CD14-positive monocyte (primary cell): ENCODE measurements around the gene GDF11. TPM values are rescaled to one million over a fixed set of nuclear protein-coding genes. Genes with fewer than 3 reads are reported as not detected.
A peak's percentile ranks its signal among the peaks of the same experiment; 100 is the strongest.

Experiments
- DNase-seq, 3 donors: peaks; one replicate each; pipeline ENCODE4 v3.0.0-alpha.2; 2011 to 2022
- H2AFZ ChIP-seq: 2 replicates; pipeline ENCODE4 v1.6.0; 2012; ENCODE audit warnings: mild to moderate bottlenecking, low read depth, low read length, inconsistent platforms; ENCODE audit not compliant: insufficient read depth, poor library complexity, severe bottlenecking
- H3K27ac ChIP-seq, 2 donors: 1 replicate in 1 of 2; 2 replicates in 1 of 2; pipeline ENCODE4 v1.5.1; 2012 to 2013; ENCODE audit warnings: low read length in 2 of 2, control low read depth in 1 of 2, inconsistent platforms in 1 of 2, low read depth in 1 of 2, mild to moderate bottlenecking in 1 of 2
- H3K27me3 ChIP-seq, 2 donors: one replicate each; pipeline versions ENCODE4 v1.6.0 to v1.6.1; 2011 to 2013; ENCODE audit warnings: low read length in 2 of 2; ENCODE audit not compliant: control insufficient read depth in 2 of 2, insufficient read depth in 2 of 2
- H3K36me3 ChIP-seq, 2 donors: replicated peaks in 1 of 2; 1 replicate in 1 of 2; 2 replicates in 1 of 2; pipeline versions ENCODE4 v1.5.1 to v1.6.1; 2012 to 2013; ENCODE audit warnings: low read length in 2 of 2, control low read depth in 1 of 2, inconsistent platforms in 1 of 2, mild to moderate bottlenecking in 1 of 2; ENCODE audit not compliant: insufficient read depth in 2 of 2, control insufficient read depth in 1 of 2
- H3K4me1 ChIP-seq, 2 donors: 1 replicate in 1 of 2; 2 replicates in 1 of 2; pipeline versions ENCODE4 v1.5.1 to v1.6.1; 2012 to 2013; ENCODE audit warnings: low read length in 2 of 2, control low read depth in 1 of 2, inconsistent platforms in 1 of 2, mild to moderate bottlenecking in 1 of 2, moderate library complexity in 1 of 2; ENCODE audit not compliant: insufficient read depth in 2 of 2, control insufficient read depth in 1 of 2
- H3K4me2 ChIP-seq: replicated peaks from 2 replicates; pipeline ENCODE3; 2012; ENCODE audit warnings: low read length, moderate library complexity, mild to moderate bottlenecking; ENCODE audit not compliant: poor library complexity, severe bottlenecking; ENCODE audit errors: extremely low read depth
- H3K4me3 ChIP-seq, 3 experiments: fragments of 200-600 bp in 1 of 3; sonication (generic) in 1 of 3; replicated peaks in 1 of 3; 1 replicate in 2 of 3; 2 replicates in 1 of 3; pipeline ENCODE4 v1.5.1; 2011 to 2013; ENCODE audit warnings: low read length in 3 of 3, mild to moderate bottlenecking in 3 of 3, control low read depth in 2 of 3, low read depth in 2 of 3, inconsistent platforms in 1 of 3, moderate library complexity in 1 of 3
- H3K79me2 ChIP-seq: 2 replicates; pipeline ENCODE4 v1.6.0; 2012; ENCODE audit warnings: mild to moderate bottlenecking, control low read depth, inconsistent platforms, low read length, moderate library complexity; ENCODE audit not compliant: insufficient read depth
- H3K9ac ChIP-seq: 2 replicates; pipeline ENCODE4 v1.6.0; 2017; ENCODE audit warnings: low read length, mild to moderate bottlenecking; ENCODE audit not compliant: insufficient read depth, poor library complexity, severe bottlenecking
- H3K9me3 ChIP-seq, 2 donors: replicated peaks in 1 of 2; 1 replicate in 1 of 2; 2 replicates in 1 of 2; pipeline versions ENCODE4 v1.5.1 to v1.6.1; 2012 to 2013; ENCODE audit warnings: low read length in 2 of 2, control low read depth in 1 of 2; ENCODE audit not compliant: control insufficient read depth in 1 of 2, insufficient read depth in 1 of 2
- H4K20me1 ChIP-seq: 2 replicates; pipeline ENCODE4 v1.6.0; 2012; ENCODE audit warnings: mild to moderate bottlenecking, low read length, control low read depth, moderate library complexity; ENCODE audit not compliant: insufficient read depth
- H3K27ac Mint-ChIP-seq, 7 donors: one replicate each; pipeline ENCODE4 v1.8.0; 2020; ENCODE audit warnings: mild to moderate bottlenecking in 7 of 7, mixed read lengths in 7 of 7, moderate library complexity in 6 of 7, inconsistent platforms in 2 of 7
- H3K27me3 Mint-ChIP-seq, 3 donors: one replicate each; pipeline ENCODE4 v1.8.0; 2021 to 2022; ENCODE audit warnings: low read depth in 3 of 3, mild to moderate bottlenecking in 3 of 3, mixed read lengths in 3 of 3, moderate library complexity in 3 of 3, inconsistent platforms in 1 of 3
- H3K36me3 Mint-ChIP-seq, 2 donors: one replicate each; pipeline ENCODE4 v1.8.0; 2020; ENCODE audit warnings: mixed read lengths in 2 of 2, inconsistent platforms in 1 of 2, mild to moderate bottlenecking in 1 of 2
- H3K4me1 Mint-ChIP-seq: one replicate; pipeline ENCODE4 v1.8.0; 2020; ENCODE audit warnings: mild to moderate bottlenecking, mixed read lengths
- H3K4me3 Mint-ChIP-seq, 2 donors: one replicate each; pipeline ENCODE4 v1.8.0; 2020; ENCODE audit warnings: mild to moderate bottlenecking in 2 of 2, mixed read lengths in 2 of 2, moderate library complexity in 1 of 2
- H3K9me3 Mint-ChIP-seq, 7 donors: one replicate each; pipeline ENCODE4 v1.8.0; 2020 to 2022; ENCODE audit warnings: mixed read lengths in 7 of 7, mild to moderate bottlenecking in 6 of 7, moderate library complexity in 6 of 7, inconsistent platforms in 2 of 7
- WGBS: methylation state at CpG from one replicate; pipeline ENCODE4 v1.1.5; 2013; ENCODE audit warnings: missing lambda C conversion rate; ENCODE audit not compliant: insufficient coverage; 5-methylcytosine and 5-hydroxymethylcytosine counted together
- intact Hi-C, 2 donors: fragments of 100-400 bp; cut with micrococcal nuclease; formaldehyde crosslinking; loops; one replicate each; pipeline versions ENCODE4 v1.15.0 to v1.15.1; 2023
- polyA plus RNA-seq, 3 donors: library from polyadenylated mRNA; depleted of rRNA in 1 of 3; unstranded in 2 of 3; stranded (reverse) in 1 of 3; fragments of 300-500 nt in 2 of 3; fragments of >200 nt in 1 of 3; fragmentation: Illumina TruSeq in 2 of 3; gene quantifications; 1 replicate in 2 of 3; 2 replicates in 1 of 3; pipeline ENCODE4 v1.2.3, GENCODE V29; 2012 to 2021
- TF ChIP-seq, protein P1 (sequence below): fragments of 200-600 bp; IDR thresholded peaks from one replicate; pipeline ENCODE4 v1.8.0; 2022; ENCODE audit warnings: antibody characterized with exemption, mild to moderate bottlenecking

Gene GDF11
- polyA plus RNA-seq, 3 donors, result 0.08 to 0.09 (median 0.09) TPM

DNA sequence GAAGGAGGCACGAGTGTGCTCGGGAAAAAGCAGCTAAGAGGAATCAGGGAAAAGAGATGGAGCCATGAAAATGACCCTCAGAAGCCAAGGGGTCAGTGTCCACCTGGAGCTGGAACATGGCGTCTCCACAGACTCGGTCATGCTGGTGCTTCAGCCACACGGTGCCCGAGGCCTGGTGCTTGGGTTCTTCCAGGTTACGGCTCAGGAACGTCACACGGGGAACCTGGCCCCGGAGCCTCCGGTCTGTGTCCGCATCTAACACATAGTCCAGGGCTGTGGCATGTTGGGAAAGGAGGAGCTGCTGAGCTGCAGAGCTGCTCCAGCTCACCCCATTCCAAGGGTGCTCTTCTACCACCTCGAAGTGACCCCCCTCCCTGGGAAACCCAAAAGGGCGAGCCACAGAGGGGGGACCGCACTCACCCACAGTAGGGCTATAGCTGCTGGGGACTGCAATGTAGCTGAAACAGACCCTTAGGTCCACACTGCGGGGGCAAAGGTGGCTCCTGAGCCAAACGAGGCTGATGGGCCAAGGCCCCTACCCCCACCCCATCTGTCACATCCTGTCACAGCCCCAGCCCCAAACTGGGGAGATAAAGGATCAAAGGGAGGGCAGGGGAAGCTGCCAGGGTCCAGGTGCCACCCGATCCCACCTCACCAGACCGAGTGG, 46.0 kb upstream of the GDF11 start:
- 89% methylated on average over 11 of the region's 19 CpGs for WGBS

DNA sequence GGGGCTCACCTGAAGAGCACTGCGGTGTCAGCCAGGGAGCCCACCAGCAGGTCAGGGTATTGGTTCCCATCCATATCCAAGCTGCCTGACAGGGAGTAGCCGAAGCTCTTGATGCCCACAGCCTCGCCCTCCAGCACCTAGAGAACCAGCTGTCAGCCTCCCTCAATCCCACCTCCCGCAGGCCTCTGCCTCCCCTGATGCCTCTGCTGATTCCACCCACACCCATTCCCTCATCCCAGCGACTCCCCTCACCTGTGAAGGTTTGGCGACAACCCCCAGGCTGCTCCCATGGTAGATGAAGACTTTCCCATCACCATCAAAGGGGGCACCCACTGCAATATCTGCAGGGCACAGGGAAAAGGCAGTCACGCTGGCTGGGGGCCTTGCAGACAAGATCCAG, 45.2 kb upstream of the GDF11 start:
- H3K4me3 Mint-ChIP-seq, result no peak overlapping the region

More for the DNA sequence above, 46.0 kb upstream of the GDF11 start:
- Mint-ChIP-seq H3K36me3 (peaks cover 3 to 8% of the 10 kb centered on the region in 2 donors), H3K4me1 (peaks cover 10% of the 10 kb centered on the region), H3K27ac (no peak overlapping the region), H3K4me3 (no peak overlapping the region), H3K27me3 (peaks cover 6 to 7% (median 7%) of the 10 kb centered on the region in 3 donors), H3K9me3 (peaks cover 0 to 3% (median 0%) of the 10 kb centered on the region in 7 donors)
- Histone ChIP-seq H3K9me3 (no peaks in the 10 kb centered on the region), H3K9ac (no peak overlapping the region), H3K36me3 (no peaks in the 10 kb centered on the region), H4K20me1 (no peaks in the 10 kb centered on the region), H3K27ac (no peak overlapping the region), H3K4me3 (no peak overlapping the region), H2AFZ (no peak overlapping the region), H3K79me2 (no peaks in the 10 kb centered on the region), H3K4me2 (no peak overlapping the region), H3K27me3 (no peaks in the 10 kb centered on the region), H3K4me1 (peaks cover 0 to 3% of the 10 kb centered on the region in 2 donors)
- no peak for DNase-seq
- TF ChIP-seq, protein P1, sequence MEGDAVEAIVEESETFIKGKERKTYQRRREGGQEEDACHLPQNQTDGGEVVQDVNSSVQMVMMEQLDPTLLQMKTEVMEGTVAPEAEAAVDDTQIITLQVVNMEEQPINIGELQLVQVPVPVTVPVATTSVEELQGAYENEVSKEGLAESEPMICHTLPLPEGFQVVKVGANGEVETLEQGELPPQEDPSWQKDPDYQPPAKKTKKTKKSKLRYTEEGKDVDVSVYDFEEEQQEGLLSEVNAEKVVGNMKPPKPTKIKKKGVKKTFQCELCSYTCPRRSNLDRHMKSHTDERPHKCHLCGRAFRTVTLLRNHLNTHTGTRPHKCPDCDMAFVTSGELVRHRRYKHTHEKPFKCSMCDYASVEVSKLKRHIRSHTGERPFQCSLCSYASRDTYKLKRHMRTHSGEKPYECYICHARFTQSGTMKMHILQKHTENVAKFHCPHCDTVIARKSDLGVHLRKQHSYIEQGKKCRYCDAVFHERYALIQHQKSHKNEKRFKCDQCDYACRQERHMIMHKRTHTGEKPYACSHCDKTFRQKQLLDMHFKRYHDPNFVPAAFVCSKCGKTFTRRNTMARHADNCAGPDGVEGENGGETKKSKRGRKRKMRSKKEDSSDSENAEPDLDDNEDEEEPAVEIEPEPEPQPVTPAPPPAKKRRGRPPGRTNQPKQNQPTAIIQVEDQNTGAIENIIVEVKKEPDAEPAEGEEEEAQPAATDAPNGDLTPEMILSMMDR, result no peak
- intact Hi-C loops, result no loop called here

More for the DNA sequence above, 45.2 kb upstream of the GDF11 start:
- TF ChIP-seq, protein P1, result no peak
- Mint-ChIP-seq H3K4me1 (peaks cover 10% of the 10 kb centered on the region), H3K27me3 (peaks cover 5 to 10% (median 7%) of the 10 kb centered on the region in 3 donors), H3K36me3 (peaks cover 3 to 6% of the 10 kb centered on the region in 2 donors), H3K27ac (peak overlapping the region in 1 of 7 donors; percentile 40), H3K9me3 (peaks cover 0 to 3% (median 0%) of the 10 kb centered on the region in 7 donors)
- no peak overlapping the region for H3K4me2 ChIP-seq
- no peak for DNase-seq
- peaks cover 0 to 3% of the 10 kb centered on the region in 2 donors for H3K4me1 ChIP-seq
- H3K27ac ChIP-seq, result no peak overlapping the region
- no peaks in the 10 kb centered on the region for H3K36me3 ChIP-seq
- H3K79me2 ChIP-seq, result no peaks in the 10 kb centered on the region
- H3K27me3 ChIP-seq, result no peaks in the 10 kb centered on the region
- H3K4me3 ChIP-seq, result no peak overlapping the region
- H3K9ac ChIP-seq, result no peak overlapping the region
- WGBS, result 89% methylated on average over 6 of the region's 7 CpGs
- no peaks in the 10 kb centered on the region for H3K9me3 ChIP-seq
- intact Hi-C loops, result no loop called here
- no peaks in the 10 kb centered on the region for H4K20me1 ChIP-seq
- H2AFZ ChIP-seq, result no peak overlapping the region
